Fibroblast of gingiva (primary cell): ENCODE measurements around the gene AMMECR1L.
"Not testable (repeated sequence)": the region's sequence is repeated elsewhere in the genome, so short reads cannot be mapped to it uniquely, and the experiment has no call there.

Experiments used
- DNase-seq: peaks from one replicate; pipeline ENCODE4 v3.0.0-alpha.2; 2011; ENCODE audit warnings: low read depth

The AMMECR1L gene

GRCh38 chr2:127887082-127887775, 1.5 kb upstream of the AMMECR1L start:
- no peak for DNase-seq

GRCh38 chr2:127886593-127886935, 808 bp upstream of the AMMECR1L start:
- not testable (repeated sequence) for DNase-seq

DNA sequence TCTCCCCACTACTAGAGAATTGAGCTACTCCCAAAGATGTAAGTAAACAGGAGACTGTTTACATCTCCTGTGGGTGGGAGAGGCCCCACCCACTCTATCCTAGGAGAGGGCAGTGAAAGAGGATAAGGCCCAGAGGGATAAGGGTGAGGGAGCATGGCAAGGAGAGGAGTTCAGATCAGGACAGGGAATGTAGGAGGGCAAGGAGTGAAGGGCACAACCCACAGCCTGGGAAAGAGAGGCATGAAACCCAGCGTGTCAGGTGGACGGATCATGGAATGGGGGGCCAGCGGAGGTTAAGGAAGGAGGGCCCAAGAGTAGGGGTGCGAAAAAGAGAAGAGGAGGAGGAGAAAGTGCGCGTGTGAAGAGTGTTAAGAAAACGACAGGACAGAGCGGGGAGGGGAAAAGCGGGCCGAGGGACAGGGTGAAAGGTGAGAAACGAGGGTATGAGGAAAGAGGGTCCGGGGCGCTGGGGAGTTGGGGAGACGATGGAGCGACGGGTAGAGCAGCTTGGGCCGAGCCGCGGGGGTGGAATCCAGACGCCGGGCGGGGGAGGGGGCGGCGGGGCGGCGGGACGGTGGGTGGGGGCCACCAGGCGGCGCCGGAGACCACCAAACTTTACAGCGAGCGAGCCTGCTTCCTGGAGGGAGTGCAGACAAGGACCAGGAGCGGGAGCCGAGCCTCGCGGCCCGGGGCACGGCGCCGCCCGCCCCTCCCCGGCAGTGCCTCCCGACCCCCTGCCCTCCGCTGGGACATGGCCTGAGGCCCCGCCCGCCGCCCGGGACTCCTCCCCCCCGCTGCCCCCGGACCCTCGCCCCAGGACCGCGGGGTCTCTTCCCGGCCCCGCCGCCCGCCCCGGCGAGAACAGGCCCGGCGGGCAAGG, 655 bp downstream of the AMMECR1L start:
- DNase-seq, result not testable (repeated sequence)

- peak; percentile 64 for DNase-seq
These were observed 1.3 kb downstream of the AMMECR1L start for GRCh38 chr2:127884436-127884835.

DNA sequence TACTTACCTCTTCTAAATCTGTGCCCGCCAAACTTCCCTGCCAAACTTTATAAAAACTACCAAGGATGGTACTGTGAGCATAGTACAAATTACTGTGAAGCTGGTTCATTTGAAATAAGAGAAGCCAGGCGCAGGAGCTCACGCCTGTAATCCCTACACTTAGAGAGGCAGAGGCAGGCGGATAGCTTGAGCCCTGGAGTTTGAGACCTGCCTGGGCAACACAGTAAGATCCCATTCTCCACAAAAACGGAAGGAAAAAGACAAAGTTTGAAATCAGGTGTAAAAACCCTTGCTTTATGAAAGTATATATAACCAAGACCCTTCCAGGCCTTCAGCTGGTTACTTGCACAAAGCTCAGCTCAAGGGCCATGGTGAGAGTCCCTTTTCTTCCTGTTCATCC, 5.9 kb downstream of the AMMECR1L start:
- no peak for DNase-seq

- no peak for DNase-seq
These were observed 8.1 kb downstream of the AMMECR1L start for GRCh38 chr2:127877626-127878025.

GRCh38 chr2:127877136-127877535, 8.6 kb downstream of the AMMECR1L start:
- no peak for DNase-seq

DNA sequence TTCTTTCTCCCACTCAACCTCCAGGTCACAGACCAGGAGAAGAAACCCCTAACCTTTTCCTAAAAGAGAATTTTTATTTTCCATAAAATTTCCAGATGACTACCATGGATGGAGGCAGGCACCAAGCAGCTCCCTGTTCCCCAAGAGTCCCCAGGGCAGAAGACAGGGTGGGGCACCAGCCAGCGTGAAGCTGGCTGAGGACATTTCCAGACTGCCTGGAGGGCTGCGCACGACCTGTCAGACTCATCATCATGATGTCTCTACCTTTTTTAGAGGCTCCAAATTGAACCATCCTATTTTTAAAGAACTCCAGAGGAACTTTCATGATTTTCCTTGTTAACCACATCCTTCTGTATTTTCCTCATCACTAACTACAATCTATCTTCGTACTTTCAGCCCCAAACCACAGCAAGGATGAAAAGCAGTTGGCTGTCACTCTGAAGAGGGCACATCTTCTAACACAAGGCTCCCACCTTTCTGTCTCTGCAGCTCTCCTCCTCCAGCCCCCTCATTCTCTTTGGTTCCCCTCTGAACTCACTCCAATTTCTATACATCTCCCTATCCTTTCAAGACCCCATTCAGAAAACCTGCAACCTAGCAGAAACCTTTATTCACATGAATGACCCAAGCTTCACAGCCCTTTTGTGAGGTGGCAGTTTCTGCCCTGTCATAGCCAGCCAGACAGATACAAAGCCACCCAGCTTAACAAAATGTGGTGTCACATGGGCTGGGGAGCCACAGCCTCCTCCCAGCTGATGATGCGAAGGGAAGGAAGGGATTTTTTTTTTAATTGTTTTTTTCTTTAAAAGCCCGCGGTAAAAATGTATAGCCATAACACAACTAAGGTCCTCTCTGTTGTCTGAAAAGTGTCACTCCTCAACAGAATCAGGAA, 11.1 kb downstream of the AMMECR1L start:
- no peak for DNase-seq

- DNase-seq, result no peak
These were observed 12.0 kb downstream of the AMMECR1L start for GRCh38 chr2:127873707-127874303.

DNA sequence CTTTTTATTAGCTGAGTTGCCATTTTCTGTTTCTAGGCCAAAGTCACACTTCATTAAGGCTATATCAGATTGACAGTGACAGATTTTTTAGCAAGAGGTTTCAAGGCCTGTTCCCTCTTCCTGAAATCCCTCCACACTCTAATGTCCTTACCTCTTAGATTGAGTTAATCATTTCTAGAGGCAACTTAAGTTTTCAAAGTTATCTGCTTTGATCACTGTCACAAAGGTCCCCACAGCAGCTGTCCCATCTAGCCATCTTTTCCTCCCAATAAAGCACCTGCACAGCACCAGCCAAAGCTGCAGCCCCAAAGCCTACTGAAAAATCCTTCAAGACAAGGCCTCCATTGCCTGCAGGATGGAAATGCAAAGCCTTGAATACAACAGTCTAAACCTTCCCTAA, 13.4 kb downstream of the AMMECR1L start:
- DNase-seq, result no peak

GRCh38 chr2:127865926-127866325, 19.8 kb downstream of the AMMECR1L start:
- DNase-seq, result no peak

GRCh38 chr2:127864877-127865276, 20.9 kb downstream of the AMMECR1L start:
- no peak for DNase-seq

DNA sequence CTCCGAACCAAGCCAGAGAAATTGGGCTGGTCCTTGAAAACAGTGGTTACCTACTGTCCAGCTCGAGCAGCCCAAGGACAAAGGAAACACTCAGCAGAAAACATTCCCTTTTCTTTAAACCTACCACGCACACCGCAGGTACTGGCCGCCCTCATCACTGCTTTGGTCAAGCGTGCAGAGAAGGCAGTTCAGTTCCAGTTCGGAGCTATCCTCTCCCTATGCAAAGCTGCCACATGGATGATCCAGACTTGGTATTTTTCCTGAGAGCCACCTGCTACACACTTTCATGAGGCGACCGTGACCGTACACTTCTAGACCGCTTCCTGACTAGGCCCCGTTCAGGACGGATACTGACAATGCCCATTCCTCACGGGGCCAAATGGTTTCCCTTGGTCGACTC, 23.5 kb downstream of the AMMECR1L start:
- DNase-seq, result no peak

GRCh38 chr2:127860130-127860529, 25.6 kb downstream of the AMMECR1L start:
- DNase-seq, result no peak

DNA sequence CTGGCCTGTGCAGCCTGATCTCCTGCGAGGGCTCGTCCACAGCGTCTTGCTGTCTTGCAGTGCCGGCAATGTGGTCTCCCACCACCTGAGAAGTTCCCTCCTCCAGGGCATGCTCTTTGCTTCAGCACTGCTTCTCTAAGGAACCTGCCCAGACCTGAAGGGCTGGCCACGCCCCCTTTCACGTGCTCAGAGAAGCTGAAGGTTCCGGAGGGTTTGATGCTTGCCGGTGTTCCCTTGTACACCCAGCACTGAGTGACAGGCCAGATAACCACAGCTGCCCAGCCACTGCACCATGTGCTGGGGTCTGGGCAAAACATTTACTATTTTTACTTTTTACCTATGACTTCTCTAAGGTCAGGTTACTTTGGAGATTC, 26.1 kb downstream of the AMMECR1L start:
- DNase-seq, result no peak

DNA sequence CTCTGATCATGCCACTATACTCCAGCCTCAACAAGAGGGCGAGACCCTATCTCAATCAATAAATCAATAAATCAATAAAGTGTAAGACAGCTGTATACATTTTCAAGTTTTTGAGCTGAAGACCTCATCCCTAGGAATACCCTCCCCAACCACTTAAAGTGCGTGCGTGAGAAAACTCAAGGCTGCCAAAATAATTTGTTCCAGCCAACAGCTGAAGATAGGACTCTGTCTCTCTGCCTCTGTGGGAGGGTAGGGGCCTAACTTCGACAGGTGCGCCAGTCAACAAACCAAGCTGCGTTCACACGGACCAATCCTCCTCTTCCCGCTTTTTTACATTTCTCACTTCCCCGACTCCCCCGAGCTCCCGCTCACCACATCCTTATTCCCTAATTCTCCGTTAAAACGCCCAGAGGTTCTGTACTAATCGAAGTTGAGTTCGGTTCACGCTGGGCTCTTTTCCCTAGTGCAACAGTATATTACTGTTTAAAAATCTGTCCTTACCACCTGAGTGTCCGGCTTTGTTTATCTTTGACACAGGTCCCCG, 28.4 kb downstream of the AMMECR1L start:
- no peak for DNase-seq

DNA sequence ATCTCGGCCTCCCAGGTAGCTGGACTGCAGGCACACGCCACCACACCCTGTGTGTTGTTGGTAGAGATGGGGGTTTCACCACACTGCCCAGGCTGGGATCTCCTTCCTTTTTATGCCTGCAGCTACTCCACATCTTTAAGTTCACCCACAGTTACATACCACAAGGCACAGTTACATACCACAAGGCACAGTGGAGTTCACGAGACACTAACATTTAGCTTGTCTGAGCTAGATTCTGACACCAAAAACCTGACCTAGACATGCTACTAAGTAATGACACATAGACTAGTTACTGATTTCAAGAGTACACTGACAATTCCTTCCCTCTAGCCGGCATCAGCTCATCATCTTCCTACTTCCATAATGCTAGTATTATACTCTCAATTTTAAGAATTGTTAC, 32.1 kb downstream of the AMMECR1L start:
- no peak for DNase-seq

GRCh38 chr2:127852388-127852787, 33.4 kb downstream of the AMMECR1L start:
- DNase-seq, result no peak

DNA sequence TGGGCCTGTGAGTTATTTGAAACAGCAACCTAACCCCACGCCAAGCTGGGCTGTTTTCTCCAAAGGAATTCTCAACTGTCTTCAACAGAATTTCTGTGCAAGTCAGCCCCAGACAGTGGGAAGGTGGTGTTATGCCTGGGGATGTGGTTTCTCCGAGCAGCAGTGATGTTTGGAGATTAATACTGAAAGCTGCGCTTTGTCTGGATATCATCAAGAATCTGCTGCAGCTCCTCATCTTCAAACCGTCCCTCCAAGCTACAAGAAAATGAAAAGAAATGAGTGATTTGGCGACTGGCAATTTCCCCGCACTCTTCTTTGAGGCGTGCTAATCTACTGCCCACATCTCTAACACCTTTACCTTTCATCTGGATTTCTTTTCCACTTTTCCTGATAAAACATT, 37.8 kb downstream of the AMMECR1L start:
- DNase-seq, result no peak

GRCh38 chr2:127844973-127845372, 40.8 kb downstream of the AMMECR1L start:
- no peak for DNase-seq

GRCh38 chr2:127843677-127844076, 42.1 kb downstream of the AMMECR1L start:
- DNase-seq, result no peak
